Caco-2 (cell line): ENCODE measurements around the gene HLA-G. TPM values are rescaled to one million over a fixed set of nuclear protein-coding genes. Genes with fewer than 3 reads are reported as not detected.

ENCODE experiments used
- BruUV-seq: library from RNA; stranded (reverse); fragments of 400-500 nt; replicated peaks from 2 replicates; lab custom pipeline; 2021; lab: Mats Ljungman, UMichigan
- CTCF ChIA-PET: fragments of 300-600 bp; sonication (Branson Sonifier 250); formaldehyde crosslinking; loops from one replicate; lab custom pipeline; 2022; ENCODE audit warnings: antibody characterized with exemption; lab: Charles Lee
- POLR2A ChIA-PET: fragments of 300-600 bp; sonication (Branson Sonifier 250); formaldehyde crosslinking; loops from one replicate; lab custom pipeline; 2022; ENCODE audit warnings: antibody characterized with exemption; lab: Charles Lee
- DNase-seq, 2 experiments: peaks; one replicate each; pipeline versions ENCODE4 v3.0.0 to v3.0.0-alpha.2; 2020 to 2022
- H3K27me3 ChIP-seq: replicated peaks from 2 replicates; pipeline ENCODE4 v1.6.0; 2011; ENCODE audit warnings: low read length; ENCODE audit not compliant: control insufficient read depth, insufficient read depth
- H3K36me3 ChIP-seq: 2 replicates; pipeline ENCODE4 v1.5.1; 2011; ENCODE audit warnings: low read length; ENCODE audit not compliant: control insufficient read depth, insufficient read depth
- H3K4me1 ChIP-seq: fragments of 250-450 bp; sonication (Bioruptor Pico); 2 replicates; pipeline ENCODE4 v1.5.1; 2020; ENCODE audit warnings: mild to moderate bottlenecking
- H3K4me3 ChIP-seq: 2 replicates; pipeline ENCODE4 v1.5.1; 2011; ENCODE audit warnings: low read depth, mild to moderate bottlenecking, control low read depth, low read length
- H3K9me3 ChIP-seq: fragments of 250-450 bp; sonication (Bioruptor Pico); 2 replicates; pipeline ENCODE4 v1.5.1; 2020; ENCODE audit warnings: mild to moderate bottlenecking, moderate library complexity
- H3K27ac Mint-ChIP-seq: one replicate; pipeline ENCODE4 v1.8.0; 2022; ENCODE audit warnings: mixed read lengths; ENCODE audit not compliant: unreplicated experiment
- H3K27me3 Mint-ChIP-seq: one replicate; pipeline ENCODE4 v1.8.0; 2022; ENCODE audit warnings: mixed read lengths; ENCODE audit not compliant: insufficient read depth, unreplicated experiment
- H3K36me3 Mint-ChIP-seq: one replicate; pipeline ENCODE4 v1.8.0; 2022; ENCODE audit warnings: mild to moderate bottlenecking, mixed read lengths; ENCODE audit not compliant: insufficient read depth, unreplicated experiment
- H3K4me1 Mint-ChIP-seq: one replicate; pipeline ENCODE4 v1.8.0; 2022; ENCODE audit warnings: low read depth, mixed read lengths; ENCODE audit not compliant: unreplicated experiment
- H3K4me3 Mint-ChIP-seq: one replicate; pipeline ENCODE4 v1.8.0; 2022; ENCODE audit warnings: mild to moderate bottlenecking, moderate library complexity, mixed read lengths; ENCODE audit not compliant: unreplicated experiment
- H3K9me3 Mint-ChIP-seq: one replicate; pipeline ENCODE4 v1.8.0; 2022; ENCODE audit warnings: mixed read lengths; ENCODE audit not compliant: unreplicated experiment
- CTCF ChIP-seq, 2 experiments: fragments of 200-600 bp in 1 of 2; IDR thresholded peaks; 1 replicate in 1 of 2; 2 replicates in 1 of 2; pipeline versions ENCODE4 v1.5.1 to v1.8.0; 2011 to 2022; ENCODE audit warnings: antibody characterized with exemption in 1 of 2, control low read depth in 1 of 2, inconsistent platforms in 1 of 2, low read depth in 1 of 2, low read length in 1 of 2, mild to moderate bottlenecking in 1 of 2, moderate library complexity in 1 of 2; ENCODE audit not compliant: insufficient read depth in 1 of 2, severe bottlenecking in 1 of 2, unreplicated experiment in 1 of 2
- intact Hi-C: fragments of 100-400 bp; cut with micrococcal nuclease; formaldehyde crosslinking; loops from one replicate; pipeline ENCODE4 v1.10.0; 2022; ENCODE audit not compliant: unreplicated experiment
- total RNA-seq: library from RNA; stranded (reverse); gene quantifications from 2 replicates; pipeline ENCODE4 v1.2.3, GENCODE V29; 2022

The HLA-G gene
- total RNA-seq, 1 experiment from 2014 or later: not detected

GRCh38 chr6:29861521-29862255 is 34.1 kb downstream of the HLA-G start:
- no peaks in the 10 kb centered on the region for H3K4me1 Mint-ChIP-seq
- Histone ChIP-seq H3K27me3 (no peaks in the 10 kb centered on the region), H3K36me3 (no peaks in the 10 kb centered on the region), H3K4me3 (no peak overlapping the region), H3K4me1 (no peaks in the 10 kb centered on the region), H3K9me3 (peaks cover 3% of the 10 kb centered on the region; the same call in 1 of the 2 replicates)
- TF ChIP-seq CTCF (IDR thresholded peaks at IDR 0.05; ENCODE audit: insufficient read depth in 1 of 2, low read depth in 1 of 2, low read length in 1 of 2, severe bottlenecking in 1 of 2, unreplicated experiment in 1 of 2): no peak
- DNase-seq: no peak
- no TSS peak for BruUV-seq
- intact Hi-C loops: no loop called here
- H3K9me3 Mint-ChIP-seq: no peaks in the 10 kb centered on the region
- H3K27ac Mint-ChIP-seq: no peak overlapping the region
- no peaks in the 10 kb centered on the region for H3K36me3 Mint-ChIP-seq
- POLR2A ChIA-PET: no interaction called here
- CTCF ChIA-PET: no interaction called here
- peaks cover 13% of the 10 kb centered on the region for H3K27me3 Mint-ChIP-seq
- no peak overlapping the region for H3K4me3 Mint-ChIP-seq

- Mint-ChIP-seq H3K27me3 (peaks cover 7% of the 10 kb centered on the region), H3K27ac (no peak overlapping the region), H3K36me3 (no peaks in the 10 kb centered on the region), H3K4me3 (no peak overlapping the region), H3K4me1 (no peaks in the 10 kb centered on the region), H3K9me3 (no peaks in the 10 kb centered on the region)
- Histone ChIP-seq H3K36me3 (no peaks in the 10 kb centered on the region), H3K27me3 (no peaks in the 10 kb centered on the region), H3K4me3 (no peak overlapping the region), H3K9me3 (no peaks in the 10 kb centered on the region), H3K4me1 (no peaks in the 10 kb centered on the region)
- no peak for TF ChIP-seq CTCF (IDR thresholded peaks at IDR 0.05; ENCODE audit: insufficient read depth in 1 of 2, low read depth in 1 of 2, low read length in 1 of 2, severe bottlenecking in 1 of 2, unreplicated experiment in 1 of 2)
- POLR2A ChIA-PET: no interaction called here
- CTCF ChIA-PET: no interaction called here
- BruUV-seq: no TSS peak
- intact Hi-C loops: no loop called here
- no peak for DNase-seq
Measured at GRCh38 chr6:29864037-29864810, 36.6 kb downstream of the HLA-G start.

DNA sequence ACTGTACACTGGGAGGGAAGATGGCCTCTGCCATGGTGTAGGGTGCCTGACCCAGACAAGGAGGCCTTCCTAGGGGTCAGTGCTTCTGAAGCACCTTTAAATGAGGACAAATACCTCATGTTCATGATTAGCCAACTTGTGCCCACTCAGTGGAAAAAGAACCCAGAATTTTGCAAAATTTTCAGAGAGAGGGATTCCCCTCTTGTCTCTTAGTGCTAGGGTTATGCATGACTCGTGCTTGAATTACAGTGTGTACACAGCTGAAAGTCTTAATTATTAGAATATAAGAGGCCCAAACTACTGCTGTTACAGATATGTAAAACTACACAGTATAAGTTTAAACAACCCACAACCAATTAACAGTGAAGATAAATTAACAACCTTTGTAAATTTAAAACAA is 38.0 kb downstream of the HLA-G start:
- Mint-ChIP-seq H3K27me3 (peaks cover 7% of the 10 kb centered on the region), H3K27ac (no peak overlapping the region), H3K36me3 (no peaks in the 10 kb centered on the region), H3K4me3 (no peak overlapping the region), H3K4me1 (no peaks in the 10 kb centered on the region), H3K9me3 (no peaks in the 10 kb centered on the region)
- no peak for DNase-seq
- no peaks in the 10 kb centered on the region for H3K27me3 ChIP-seq
- H3K36me3 ChIP-seq: no peaks in the 10 kb centered on the region
- intact Hi-C loops: no loop called here
- ChIA-PET CTCF (no interaction called here), POLR2A (no interaction called here)
- H3K4me3 ChIP-seq: no peak overlapping the region
- H3K9me3 ChIP-seq: no peaks in the 10 kb centered on the region
- no TSS peak for BruUV-seq
- H3K4me1 ChIP-seq: no peaks in the 10 kb centered on the region
- no peak for TF ChIP-seq CTCF (IDR thresholded peaks at IDR 0.05; ENCODE audit: insufficient read depth in 1 of 2, low read depth in 1 of 2, low read length in 1 of 2, severe bottlenecking in 1 of 2, unreplicated experiment in 1 of 2)
